Right renal cortex interstitium (tissue), 3 donors: ENCODE measurements around the gene ZSWIM7. TPM values are rescaled to one million over a fixed set of nuclear protein-coding genes. Genes with fewer than 3 reads are reported as not detected.

Experiments used
- DNase-seq, 3 donors: peaks; one replicate each; pipeline ENCODE4 v3.0.0-alpha.2; 2013; ENCODE audit warnings: low read depth in 3 of 3, low spot score in 2 of 3
- polyA plus RNA-seq, 3 donors: library from polyadenylated mRNA; unstranded; fragments of 120-200 nt; gene quantifications; one replicate each; pipeline ENCODE4 v1.2.1, GENCODE V29; 2013; ENCODE audit not compliant: insufficient read length in 3 of 3

ZSWIM7 gene
- polyA plus RNA-seq, 3 donors: 50.0 to 63.0 (median 52.1) TPM

- no peak for DNase-seq
Measured at GRCh38 chr17:15935891-15936290, 63.6 kb downstream of the ZSWIM7 start.

DNA sequence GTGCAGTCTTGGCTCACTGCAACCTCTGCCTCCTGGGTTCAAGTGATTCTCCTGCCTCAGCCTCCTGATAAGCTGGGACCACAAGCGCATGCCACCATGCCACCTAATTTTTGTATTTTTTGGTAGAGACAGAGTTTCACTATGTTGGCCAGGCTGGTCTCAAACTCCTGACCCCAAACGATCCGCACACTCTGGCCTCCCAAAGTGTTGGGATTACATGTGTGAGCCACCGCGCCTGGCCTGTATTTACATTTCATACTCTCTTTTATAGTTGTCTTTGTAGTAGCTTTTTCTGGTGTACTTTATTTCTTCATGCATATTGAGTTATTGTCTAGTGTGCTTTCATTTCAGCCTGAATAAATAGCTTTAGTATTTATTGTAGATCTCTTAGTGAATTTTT is 64.6 kb downstream of the ZSWIM7 start:
- no peak for DNase-seq

GRCh38 chr17:15931394-15931793 is 68.1 kb downstream of the ZSWIM7 start:
- DNase-seq: no peak

- no peak for DNase-seq
Measured at GRCh38 chr17:15930426-15930825, 69.1 kb downstream of the ZSWIM7 start.

DNA sequence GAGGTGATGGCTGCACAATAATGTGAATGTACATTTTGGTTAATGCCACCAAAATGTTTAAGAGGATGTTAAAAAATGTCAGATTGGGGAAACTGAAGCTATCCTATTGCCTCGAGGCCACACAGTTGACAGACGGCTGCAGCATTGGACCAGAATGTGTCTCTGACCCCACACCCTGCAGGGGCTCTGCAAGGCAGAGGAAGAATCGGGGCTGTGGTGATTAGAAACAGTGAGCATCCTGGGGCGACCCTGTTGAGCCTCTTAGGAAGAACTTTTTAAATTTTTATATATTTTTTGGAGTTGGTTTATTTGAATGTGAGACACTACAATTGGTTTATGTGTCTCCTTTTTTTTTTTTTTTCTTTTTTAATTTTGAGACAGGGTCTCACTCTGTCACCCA is 69.6 kb downstream of the ZSWIM7 start:
- DNase-seq: no peak

DNA sequence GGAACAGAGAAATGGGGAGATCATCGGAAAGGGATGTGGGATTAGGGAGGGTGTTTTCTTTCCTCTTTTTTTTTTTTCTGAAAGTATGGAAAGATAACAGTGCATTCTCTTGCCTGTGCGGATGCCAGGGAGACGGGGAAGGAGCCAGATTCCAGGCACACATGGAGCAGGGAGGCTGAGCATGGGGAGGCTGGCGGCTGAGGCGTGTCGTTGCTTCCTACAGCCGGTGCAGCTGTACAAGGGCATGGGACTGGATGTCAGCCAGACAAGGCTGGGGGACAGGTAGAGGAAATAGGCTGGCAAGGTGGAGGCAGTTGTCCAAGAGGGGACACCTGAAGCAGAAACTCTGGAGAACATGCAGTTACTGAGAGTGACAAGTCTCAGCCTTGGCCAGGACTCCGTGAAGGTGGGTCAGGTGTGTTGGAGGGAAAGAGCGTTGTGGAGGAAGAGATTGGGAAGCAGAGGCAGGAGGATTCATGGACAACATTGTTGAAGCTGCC is 71.2 kb downstream of the ZSWIM7 start:
- no peak for DNase-seq

Other genes starting within 250 kb of the ZSWIM7 start
- 1 to 10 TPM; 1.0 to 7.0 (median 4.5) TPM for gene ADORA2B, start 54.6 kb downstream of the ZSWIM7 start, polyA plus RNA-seq
- gene TTC19, start 120 bp upstream of the ZSWIM7 start, polyA plus RNA-seq: 10 to 100 TPM; 54.9 to 61.8 (median 59.9) TPM
- 100 to 1,000 TPM; 108 to 112 (median 110) TPM for gene NCOR1, start 215.8 kb upstream of the ZSWIM7 start, polyA plus RNA-seq
- gene PIGL, start 217.5 kb upstream of the ZSWIM7 start, polyA plus RNA-seq: 10 to 100 TPM; 21.7 to 24.7 (median 22.2) TPM